Motor neuron (in vitro differentiated cells): ENCODE results near the gene CCDC91. TPM values are rescaled to one million over a fixed set of nuclear protein-coding genes. Genes with fewer than 3 reads are reported as not detected.

ENCODE experiments used
- ATAC-seq, 8 experiments: fragments of 200-7000 bp; cut with Tn5 transposase; replicated peaks in 6 of 8; 2 replicates each; pipeline ENCODE4 v1.8.0; 2021; ENCODE audit warnings: mild to moderate bottlenecking in 8 of 8, moderate library complexity in 8 of 8
- H3K27ac ChIP-seq, 2 donors: fragments of 250-450 bp; sonication (Bioruptor Pico); 2 replicates each; pipeline ENCODE4 v1.9.0; 2021; ENCODE audit warnings: antibody characterized with exemption in 2 of 2, mild to moderate bottlenecking in 2 of 2, moderate library complexity in 1 of 2
- H3K4me1 ChIP-seq, 2 donors: fragments of 250-450 bp; sonication (Bioruptor Pico); replicated peaks in 1 of 2; 2 replicates each; pipeline ENCODE4 v1.6.1; 2021; ENCODE audit warnings: antibody characterized with exemption in 2 of 2, mild to moderate bottlenecking in 2 of 2, moderate library complexity in 1 of 2
- H3K4me3 ChIP-seq, 5 donors: fragments of 250-450 bp; sonication (Bioruptor Pico); 2 replicates each; pipeline ENCODE4 v1.9.0; 2021; ENCODE audit warnings: antibody characterized with exemption in 5 of 5, mild to moderate bottlenecking in 5 of 5, moderate library complexity in 4 of 5
- WGBS, 10 experiments: fragments of 450-650 bp; shearing (Covaris generic); methylation state at CpG; one replicate each; pipeline ENCODE4 v1.0.0; 2022; 5-methylcytosine and 5-hydroxymethylcytosine counted together
- in situ Hi-C, 9 experiments: fragments of 400-800 bp; cut with MboI; loops; one replicate each; pipeline ENCODE4 v1.15.0; 2021; ENCODE audit warnings: low sequenced_read_pairs in 9 of 9, low pct_unique_long_range_greater_than_20kb in 2 of 9; ENCODE audit not compliant: unreplicated experiment in 9 of 9
- total RNA-seq, 8 experiments: library from RNA; unstranded; fragments of 300-600 nt; gene quantifications; 2 replicates each; pipeline versions ENCODE4 v1.2.3 to v1.2.4, GENCODE V29; 2022

Gene CCDC91
- total RNA-seq, 8 experiments from 2014 or later, result 21.6 to 42.3 (median 30.2) TPM

DNA sequence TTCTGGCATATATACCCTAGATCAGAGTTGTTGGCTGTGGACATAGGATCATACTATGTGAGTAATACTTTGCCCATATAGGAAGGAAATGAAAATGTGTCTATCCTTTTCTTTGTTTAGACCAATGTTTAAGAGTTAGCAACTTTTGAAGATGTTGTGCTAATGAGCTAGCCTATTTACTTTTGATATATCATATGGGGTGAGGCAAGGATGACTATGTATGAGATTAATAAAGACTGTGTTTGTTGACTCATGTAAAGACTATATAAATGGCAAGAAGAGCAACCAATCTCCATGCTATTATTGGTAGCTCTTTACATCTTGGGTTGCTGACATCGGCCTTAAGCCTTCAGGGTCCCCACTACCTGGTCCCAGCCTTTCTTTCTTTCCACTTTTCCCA lies 289.4 kb downstream of the CCDC91 start:
- WGBS, 10 experiments, result 60 to 100% (median 89%) methylated on average over 1 of the region's 1 CpG; no CpG with 5 or more reads in 5 of the 10 experiments
- in situ Hi-C loops, result no loop called here
- Histone ChIP-seq H3K4me3 (no peak overlapping the region), H3K4me1 (no peaks in the 10 kb centered on the region), H3K27ac (no peak overlapping the region)
- no peak for ATAC-seq

DNA sequence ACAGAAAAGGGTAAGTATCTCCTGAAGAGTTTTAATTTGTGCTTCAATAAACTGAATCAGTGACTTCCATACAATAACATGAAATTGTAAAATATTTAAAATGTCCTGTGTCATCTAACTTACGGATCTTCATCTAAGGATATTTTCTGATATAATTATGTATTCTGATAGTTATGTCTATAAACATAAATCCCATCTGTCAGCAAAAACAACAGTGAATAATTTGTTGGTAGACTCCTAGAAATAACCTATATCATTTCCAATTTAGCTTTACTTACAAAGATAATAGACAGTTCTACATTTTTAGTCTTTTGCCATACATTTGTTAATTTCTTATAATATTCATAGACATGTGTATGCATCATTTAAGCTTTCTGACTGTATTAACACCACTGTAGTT lies 293.9 kb downstream of the CCDC91 start:
- Histone ChIP-seq H3K27ac (no peak overlapping the region), H3K4me1 (no peaks in the 10 kb centered on the region), H3K4me3 (no peak overlapping the region)
- ATAC-seq, result no peak
- in situ Hi-C loops, result no loop called here
- 63 to 100% (median 95%) methylated on average over 1 of the region's 1 CpG; no CpG with 5 or more reads in 1 of the 10 experiments for WGBS, 10 experiments

- Histone ChIP-seq H3K4me1 (no peaks in the 10 kb centered on the region), H3K4me3 (no peak overlapping the region), H3K27ac (no peak overlapping the region)
- no peak for ATAC-seq
- in situ Hi-C loops, result no loop called here
- 57 to 100% (median 89%) methylated on average over 1 of the region's 1 CpG; no CpG with 5 or more reads in 3 of the 10 experiments for WGBS, 10 experiments
Measured at GRCh38 chr12:28486521-28486920, 296.3 kb downstream of the CCDC91 start.

DNA sequence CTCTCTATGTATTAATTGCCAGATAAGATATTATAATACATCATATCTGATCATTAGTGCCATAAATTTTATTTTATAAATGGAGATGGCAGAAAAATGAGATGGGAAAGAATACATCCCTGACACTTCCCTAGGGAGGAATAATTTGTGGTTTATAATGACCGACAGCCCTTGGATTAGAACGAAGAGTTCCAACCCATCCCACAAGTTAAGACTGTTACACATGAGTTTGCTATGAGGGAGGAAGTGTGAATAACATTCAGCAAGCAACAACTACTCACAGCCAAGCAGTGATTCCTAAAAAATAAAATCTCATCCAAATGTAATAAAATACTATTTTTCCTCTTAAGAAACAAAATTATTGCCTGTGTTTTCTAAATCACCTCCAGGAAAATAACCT lies 299.0 kb downstream of the CCDC91 start:
- WGBS, 10 experiments, result 14 to 100% (median 93%) methylated on average over 1 to 2 of the region's 2 CpGs; no CpG with 5 or more reads in 1 of the 10 experiments
- no peak overlapping the region for H3K4me3 ChIP-seq
- H3K4me1 ChIP-seq, result no peaks in the 10 kb centered on the region
- peak in 2 of 8 experiments; percentile 52 to 64 for ATAC-seq
- no peak overlapping the region for H3K27ac ChIP-seq
- in situ Hi-C loops, result no loop called here

DNA sequence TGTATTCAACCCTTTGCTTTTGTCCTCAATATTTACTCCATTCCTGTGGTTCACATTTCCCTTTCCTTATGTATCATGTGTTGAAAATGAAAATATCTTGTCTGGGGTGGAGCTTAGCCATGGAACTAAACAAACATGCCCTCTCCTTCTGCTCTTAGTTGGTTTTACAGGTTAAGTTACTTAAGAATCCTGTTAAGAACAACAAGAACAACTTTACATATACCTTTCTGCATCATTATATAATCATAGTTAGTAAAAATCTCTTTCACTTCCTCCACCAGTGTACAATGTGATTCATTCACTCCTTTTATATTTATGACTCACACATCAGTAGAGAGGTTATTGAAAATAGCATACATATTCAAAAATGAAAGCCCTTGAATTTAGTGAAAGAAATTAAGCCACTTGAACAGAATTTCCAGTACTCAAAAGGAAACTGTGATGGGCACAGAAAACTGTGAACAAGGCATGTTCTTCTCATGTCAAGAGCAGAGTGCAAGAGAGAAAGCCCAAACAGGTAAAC lies 307.7 kb downstream of the CCDC91 start:
- in situ Hi-C loops, result no loop called here
- H3K4me3 ChIP-seq, result no peak overlapping the region
- peak in 3 of 8 experiments; percentile 33 to 87 (median 80) for ATAC-seq
- no peak overlapping the region for H3K27ac ChIP-seq
- no peaks in the 10 kb centered on the region for H3K4me1 ChIP-seq

GRCh38 chr12:28498850-28499249 lies 308.6 kb downstream of the CCDC91 start:
- 60 to 100% (median 100%) methylated on average over 1 of the region's 1 CpG; no CpG with 5 or more reads in 4 of the 10 experiments for WGBS, 10 experiments
- no peak overlapping the region for H3K27ac ChIP-seq
- ATAC-seq, result no peak
- H3K4me1 ChIP-seq, result no peaks in the 10 kb centered on the region
- in situ Hi-C loops, result no loop called here
- no peak overlapping the region for H3K4me3 ChIP-seq

GRCh38 chr12:28500373-28501024 lies 310.2 kb downstream of the CCDC91 start:
- 67 to 100% (median 86%) methylated on average over 1 of the region's 1 CpG; no CpG with 5 or more reads in 3 of the 10 experiments for WGBS, 10 experiments
- Histone ChIP-seq H3K4me1 (no peaks in the 10 kb centered on the region), H3K4me3 (no peak overlapping the region), H3K27ac (no peak overlapping the region)
- no peak for ATAC-seq
- in situ Hi-C loops, result no loop called here

GRCh38 chr12:28506271-28506670 lies 316.0 kb downstream of the CCDC91 start:
- Histone ChIP-seq H3K27ac (no peak overlapping the region), H3K4me1 (no peaks in the 10 kb centered on the region), H3K4me3 (no peak overlapping the region)
- no peak for ATAC-seq
- in situ Hi-C loops, result no loop called here

- ATAC-seq, result peak in 1 of 8 experiments; percentile 77
- in situ Hi-C loops, result no loop called here
- no peak overlapping the region for H3K4me3 ChIP-seq
- H3K27ac ChIP-seq, result no peak overlapping the region
- no peaks in the 10 kb centered on the region for H3K4me1 ChIP-seq
Measured at GRCh38 chr12:28507033-28507432, 316.8 kb downstream of the CCDC91 start.

GRCh38 chr12:28507867-28508266 lies 317.6 kb downstream of the CCDC91 start:
- 80 to 100% (median 100%) methylated on average over 1 to 2 of the region's 3 CpGs; no CpG with 5 or more reads in 5 of the 10 experiments for WGBS, 10 experiments
- in situ Hi-C loops, result no loop called here

DNA sequence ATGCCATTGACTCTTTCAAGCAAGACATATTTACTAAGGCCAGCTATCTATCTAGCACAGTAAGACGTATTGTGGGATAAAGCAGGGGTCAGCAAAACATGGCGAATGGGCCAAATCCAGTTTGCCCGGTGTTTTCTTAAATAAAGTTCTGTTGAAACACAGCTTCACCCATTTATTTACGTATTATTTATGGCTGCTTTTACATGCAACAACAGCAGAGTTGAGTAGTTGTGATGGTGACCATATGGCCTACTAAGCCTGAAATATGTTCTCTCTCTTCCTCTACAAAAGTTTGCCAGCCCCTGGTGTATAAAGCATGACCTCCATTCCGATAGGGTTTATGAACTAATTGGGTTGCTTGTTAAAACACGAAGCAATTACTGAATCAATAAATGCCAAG lies 322.1 kb downstream of the CCDC91 start:
- no peak for ATAC-seq
- no peaks in the 10 kb centered on the region for H3K4me1 ChIP-seq
- in situ Hi-C loops, result no loop called here
- H3K27ac ChIP-seq, result no peak overlapping the region
- H3K4me3 ChIP-seq, result no peak overlapping the region
- WGBS, 10 experiments, result 20 to 100% (median 72%) methylated on average over 3 to 6 of the region's 6 CpGs

More at GRCh38 chr12:28507867-28508266, 317.6 kb downstream of the CCDC91 start:
- Histone ChIP-seq H3K27ac (no peak overlapping the region), H3K4me1 (no peaks in the 10 kb centered on the region), H3K4me3 (no peak overlapping the region)
- ATAC-seq, result no peak

DNA sequence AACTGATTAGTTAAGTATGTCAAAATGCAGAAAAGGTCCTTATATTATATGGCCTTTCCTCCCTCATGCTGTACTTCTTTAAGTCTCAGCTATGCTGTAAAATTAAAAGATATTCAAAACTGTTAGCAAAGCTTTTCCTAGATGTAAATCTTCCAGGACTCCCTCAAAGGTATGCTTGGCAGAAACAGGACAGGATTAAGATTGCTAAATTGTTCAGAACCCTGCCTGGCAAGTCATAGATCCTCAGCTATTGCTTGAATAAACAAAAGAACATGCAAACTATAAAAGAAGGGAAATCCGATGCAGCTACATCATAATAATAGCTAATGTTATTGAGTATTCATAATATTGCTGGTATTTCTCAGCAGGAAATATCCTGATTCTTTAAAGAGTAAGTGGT lies 322.6 kb downstream of the CCDC91 start:
- H3K27ac ChIP-seq, result no peak overlapping the region
- H3K4me1 ChIP-seq, result no peaks in the 10 kb centered on the region
- in situ Hi-C loops, result no loop called here
- 0 to 100% (median 100%) methylated on average over 1 of the region's 1 CpG; no CpG with 5 or more reads in 2 of the 10 experiments for WGBS, 10 experiments
- no peak overlapping the region for H3K4me3 ChIP-seq
- no peak for ATAC-seq

DNA sequence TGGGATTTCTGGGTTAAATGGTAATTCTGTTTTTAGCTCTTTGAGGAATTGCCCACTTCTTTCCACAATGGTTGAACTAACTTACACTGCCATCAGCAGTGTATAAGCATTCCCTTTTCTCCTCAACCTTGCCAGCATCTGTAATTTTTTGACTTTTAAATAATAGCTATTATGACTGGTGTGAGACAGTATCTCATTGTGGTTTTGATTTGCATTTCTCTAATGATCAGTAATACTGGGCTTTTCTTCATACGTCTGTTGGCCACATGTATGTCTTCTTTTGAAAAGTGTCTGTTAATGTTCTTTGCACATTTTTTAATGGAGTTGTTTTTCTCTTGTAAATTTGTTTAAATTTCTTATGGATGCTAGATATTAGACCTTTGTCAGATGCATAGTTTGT lies 323.7 kb downstream of the CCDC91 start:
- Histone ChIP-seq H3K27ac (no peak overlapping the region), H3K4me3 (no peak overlapping the region), H3K4me1 (no peaks in the 10 kb centered on the region)
- no peak for ATAC-seq
- 0 to 100% (median 88%) methylated on average over 1 of the region's 1 CpG; no CpG with 5 or more reads in 1 of the 10 experiments for WGBS, 10 experiments
- in situ Hi-C loops, result no loop called here

- no peak overlapping the region for H3K27ac ChIP-seq
- ATAC-seq, result no peak
- no peak overlapping the region for H3K4me3 ChIP-seq
- WGBS, 10 experiments, result 0 to 100% (median 35%) methylated on average over 1 of the region's 1 CpG; no CpG with 5 or more reads in 2 of the 10 experiments
- in situ Hi-C loops, result no loop called here
- no peaks in the 10 kb centered on the region for H3K4me1 ChIP-seq
Measured at GRCh38 chr12:28517101-28517500, 326.8 kb downstream of the CCDC91 start.
